ENCODE results near the gene CABP7. TPM values are rescaled to one million over a fixed set of nuclear protein-coding genes. Genes with fewer than 3 reads are reported as not detected.

CABP7 gene
- total and polyA plus RNA-seq, 2 of the 8 experiments (the other 6 are each of a cell fraction or from before 2014, with no cell fraction given): 0.20 to 0.36 TPM

DNA sequence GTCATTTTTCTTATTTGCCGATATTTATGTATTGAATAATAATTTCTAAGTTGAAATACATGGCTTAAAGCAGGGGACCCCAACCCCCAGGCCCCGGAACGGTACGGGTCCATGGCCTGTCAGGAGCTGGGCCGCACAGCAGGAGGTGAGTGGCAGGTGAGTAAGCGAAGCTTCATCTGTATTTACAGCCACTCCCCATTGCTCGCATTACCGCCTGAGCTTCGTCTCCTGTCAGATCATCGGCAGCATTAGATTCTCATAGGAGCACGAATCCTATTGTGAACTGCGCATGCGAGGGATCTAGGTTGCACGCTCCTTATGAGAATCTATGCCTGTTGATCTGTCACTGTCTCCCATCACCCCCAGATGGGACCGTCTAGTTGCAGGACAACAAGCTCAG is 42.5 kb downstream of the CABP7 start:
- Histone ChIP-seq H2AFZ (ENCODE audit: low read length) (no peak overlapping the region), H3K27me3 (replicated peaks in 1 of 4; ENCODE audit: control insufficient read depth in 3 of 4, extremely low read depth in 1 of 4, insufficient read depth in 3 of 4, low read length in 3 of 4) (no peaks in the 10 kb centered on the region), H3K27ac (ENCODE audit: low read depth, low read length) (no peak overlapping the region), H3K36me3 (ENCODE audit: control insufficient read depth in 2 of 4, insufficient read depth in 4 of 4, low read length in 3 of 4) (no peaks in the 10 kb centered on the region), H3K4me3 (ENCODE audit: extremely low read depth in 1 of 4, insufficient read depth in 2 of 4, low read depth in 3 of 4, low read length in 4 of 4) (no peak overlapping the region), H3K9ac (replicated peaks in 1 of 4; ENCODE audit: extremely low read depth in 1 of 4, low read depth in 3 of 4, low read length in 3 of 4) (no peak overlapping the region), H2BK15ac (ENCODE audit: low read length) (no peak overlapping the region), H3K9me3 (ENCODE audit: insufficient read depth in 2 of 2, low read depth in 1 of 2, low read length in 1 of 2) (no peaks in the 10 kb centered on the region), H2BK5ac (ENCODE audit: low read depth, low read length) (no peak overlapping the region), H2BK12ac (ENCODE audit: low read depth, low read length) (no peak overlapping the region), H4K8ac (ENCODE audit: extremely low read depth, insufficient read depth, low read length) (no peak overlapping the region), H4K20me1 (replicated peaks in 1 of 2; ENCODE audit: control insufficient read depth in 1 of 2, insufficient read depth in 2 of 2, low read length in 2 of 2) (no peaks in the 10 kb centered on the region), H3K79me1 (ENCODE audit: low read depth, low read length) (no peaks in the 10 kb centered on the region; the same call in none of the 2 replicates), H3K18ac (ENCODE audit: extremely low read depth, low read length) (no peak overlapping the region), H3K23ac (ENCODE audit: insufficient read length) (no peak overlapping the region), H3K23me2 (ENCODE audit: low read depth, low read length) (peaks cover 3% of the 10 kb centered on the region; the same call in 1 of the 2 replicates), H2AK5ac (ENCODE audit: low read depth, low read length) (no peak overlapping the region), H2BK20ac (ENCODE audit: low read length) (no peak overlapping the region), H3K4me1 (replicated peaks in 1 of 4; ENCODE audit: control insufficient read depth in 3 of 4, insufficient read depth in 4 of 4, low read length in 3 of 4) (peaks cover 0 to 3% (median 1%) of the 10 kb centered on the region in 4 experiments; a peak in 3 of 7 replicates), H4K5ac (ENCODE audit: insufficient read length, low read depth, low read length) (no peak overlapping the region), H4K91ac (replicated peaks; ENCODE audit: insufficient read length, low read length) (no peak overlapping the region), H3K14ac (ENCODE audit: insufficient read length) (no peak overlapping the region), H3K4me2 (ENCODE audit: insufficient read depth in 1 of 2, low read depth in 2 of 2, low read length in 2 of 2) (no peak overlapping the region), H3K79me2 (ENCODE audit: control insufficient read depth in 1 of 2, insufficient read depth in 2 of 2, low read length in 2 of 2) (peaks cover 0 to under 1% of the 10 kb centered on the region in 2 experiments; a peak in 1 of 4 replicates), H3K4ac (replicated peaks; ENCODE audit: insufficient read length, low read depth, low read length) (no peak overlapping the region), H3K56ac (replicated peaks; ENCODE audit: insufficient read length, low read depth, low read length) (no peak overlapping the region), H2BK120ac (replicated peaks; ENCODE audit: low read depth, low read length) (no peak overlapping the region)
- ChIA-PET CTCF (ENCODE audit: partially characterized antibody) (interaction anchor here (0.6 to 1.7 kb wide), 8 partner anchors 9 to 623 kb away, joined by 3 to 5 read pairs (median 3); no protein-coding TSS in a partner anchor), POLR2A (ENCODE audit: partially characterized antibody) (no interaction called here)
- DNase-seq (ENCODE audit: low read depth in 1 of 2, low spot score in 2 of 2) (no peak), FAIRE-seq (no peak)
- 76% methylated on average over 15 of the region's 15 CpGs; no CpG with 5 or more reads in 1 of the 2 experiments for WGBS, 2 experiments (ENCODE audit: extremely low coverage in 1 of 2, insufficient coverage in 1 of 2, insufficient read length in 1 of 2, insufficient replicate concordance in 2 of 2, low coverage in 1 of 2, low lambda C conversion rate in 2 of 2, missing lambda C conversion rate in 1 of 2)
- TF ChIP-seq YY1 (IDR thresholded peaks at IDR 0.05; ENCODE audit: low read depth, low read length) (no peak), EP300 (IDR thresholded peaks at IDR 0.05; ENCODE audit: borderline replicate concordance in 1 of 2, low read depth in 2 of 2, low read length in 2 of 2) (no peak), CHD2 (IDR thresholded peaks at IDR 0.05; ENCODE audit: low read length) (no peak), HDAC6 (IDR thresholded peaks at IDR 0.05; ENCODE audit: low read depth, low read length) (no peak), KDM5A (IDR thresholded peaks at IDR 0.05; ENCODE audit: low read length) (no peak), SP1 (IDR thresholded peaks at IDR 0.05; ENCODE audit: low read depth, low read length) (no peak), SUZ12 (IDR thresholded peaks at IDR 0.05; ENCODE audit: low read length) (no peak), FOSL1 (IDR thresholded peaks at IDR 0.05; ENCODE audit: insufficient read depth, low read depth, low read length) (no peak), HDAC2 (IDR thresholded peaks at IDR 0.05; ENCODE audit: borderline replicate concordance in 1 of 2, low read depth in 2 of 2, low read length in 2 of 2) (no peak), SIRT6 (IDR thresholded peaks at IDR 0.05; ENCODE audit: low read length) (no peak), EGR1 (IDR thresholded peaks at IDR 0.05; ENCODE audit: borderline replicate concordance, low read depth, low read length) (no peak), EZH2 (IDR thresholded peaks at IDR 0.05; ENCODE audit: low read depth, low read length, severe bottlenecking) (no peak)

All from H1 (cell line).